KMS-11 (cell line): ENCODE results near the gene SHROOM4.

Experiments used
- H2AFZ ChIP-seq: fragments of 200-600 bp; sonication (generic); 2 replicates; pipeline ENCODE4 v1.6.1; 2016; ENCODE audit warnings: antibody characterized with exemption, mixed run types, low read depth
- H3K27ac ChIP-seq: fragments of 200-600 bp; sonication (generic); 2 replicates; pipeline ENCODE4 v1.6.1; 2016; ENCODE audit warnings: mild to moderate bottlenecking, mixed run types
- H3K27me3 ChIP-seq: fragments of 200-600 bp; sonication (generic); 2 replicates; pipeline ENCODE4 v1.6.1; 2017; ENCODE audit warnings: mild to moderate bottlenecking, low read depth, mixed run types, moderate library complexity; ENCODE audit not compliant: insufficient read depth
- H3K36me3 ChIP-seq: fragments of 200-600 bp; sonication (generic); 2 replicates; pipeline ENCODE4 v1.6.1; 2017; ENCODE audit warnings: mild to moderate bottlenecking, mixed run types; ENCODE audit not compliant: insufficient read depth
- H3K4me1 ChIP-seq: fragments of 200-600 bp; sonication (generic); 2 replicates; pipeline ENCODE4 v1.6.1; 2016; ENCODE audit warnings: mild to moderate bottlenecking, low read depth, mixed run types; ENCODE audit not compliant: poor library complexity, severe bottlenecking
- H3K4me2 ChIP-seq: fragments of 200-600 bp; sonication (generic); 2 replicates; pipeline ENCODE4 v1.7.0; 2016; ENCODE audit warnings: mild to moderate bottlenecking, mixed run types
- H3K4me3 ChIP-seq: fragments of 200-600 bp; sonication (generic); IDR thresholded peaks from 2 replicates; pipeline ENCODE4 v1.6.1; 2017; ENCODE audit warnings: low read depth, low read length, mixed read lengths; ENCODE audit not compliant: insufficient read depth
- H3K79me2 ChIP-seq: fragments of 200-600 bp; sonication (generic); 2 replicates; pipeline ENCODE4 v1.6.1; 2016; ENCODE audit warnings: low read depth, mixed run types; ENCODE audit not compliant: insufficient read depth
- H3K9ac ChIP-seq: fragments of 200-600 bp; sonication (generic); 2 replicates; pipeline ENCODE4 v1.6.1; 2016; ENCODE audit warnings: mild to moderate bottlenecking, mixed run types
- H4K20me1 ChIP-seq: fragments of 200-600 bp; sonication (generic); 2 replicates; pipeline ENCODE4 v1.6.1; 2016; ENCODE audit warnings: mild to moderate bottlenecking, mixed run types; ENCODE audit not compliant: insufficient read depth
- TF ChIP-seq, protein P1 (sequence below): fragments of 200-600 bp; sonication (generic); conservative IDR thresholded peaks from 2 replicates; pipeline ENCODE4 v1.6.1; 2017; ENCODE audit warnings: low read depth, mild to moderate bottlenecking, antibody characterized with exemption, low read length, moderate library complexity, mixed read lengths

SHROOM4 gene

DNA sequence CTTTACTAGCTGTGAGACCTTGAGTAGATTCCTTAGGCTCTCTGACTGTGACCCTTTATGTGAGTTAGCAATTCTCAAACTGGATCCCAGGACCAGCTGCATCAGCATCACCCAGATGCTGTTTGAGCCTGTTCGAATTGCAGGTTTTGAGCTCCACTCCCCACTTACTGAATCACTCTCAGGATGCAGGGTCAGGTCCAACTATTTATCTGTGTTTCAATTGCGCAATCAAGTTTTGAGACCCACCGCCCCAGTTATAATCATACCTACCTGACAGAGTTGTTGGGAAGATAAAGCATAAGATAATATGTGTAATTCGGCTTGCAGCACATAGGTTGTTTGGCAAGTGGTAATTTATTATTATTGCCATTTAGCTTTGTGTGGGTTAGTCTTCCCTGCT is 187.6 kb downstream of the SHROOM4 start:
- H3K27ac ChIP-seq = no peak overlapping the region
- no peaks in the 10 kb centered on the region for H3K79me2 ChIP-seq
- no peak overlapping the region for H3K4me3 ChIP-seq
- H3K4me1 ChIP-seq = no peaks in the 10 kb centered on the region
- H3K27me3 ChIP-seq = no peaks in the 10 kb centered on the region
- H3K9ac ChIP-seq = no peak overlapping the region
- H4K20me1 ChIP-seq = no peaks in the 10 kb centered on the region
- TF ChIP-seq, protein P1, sequence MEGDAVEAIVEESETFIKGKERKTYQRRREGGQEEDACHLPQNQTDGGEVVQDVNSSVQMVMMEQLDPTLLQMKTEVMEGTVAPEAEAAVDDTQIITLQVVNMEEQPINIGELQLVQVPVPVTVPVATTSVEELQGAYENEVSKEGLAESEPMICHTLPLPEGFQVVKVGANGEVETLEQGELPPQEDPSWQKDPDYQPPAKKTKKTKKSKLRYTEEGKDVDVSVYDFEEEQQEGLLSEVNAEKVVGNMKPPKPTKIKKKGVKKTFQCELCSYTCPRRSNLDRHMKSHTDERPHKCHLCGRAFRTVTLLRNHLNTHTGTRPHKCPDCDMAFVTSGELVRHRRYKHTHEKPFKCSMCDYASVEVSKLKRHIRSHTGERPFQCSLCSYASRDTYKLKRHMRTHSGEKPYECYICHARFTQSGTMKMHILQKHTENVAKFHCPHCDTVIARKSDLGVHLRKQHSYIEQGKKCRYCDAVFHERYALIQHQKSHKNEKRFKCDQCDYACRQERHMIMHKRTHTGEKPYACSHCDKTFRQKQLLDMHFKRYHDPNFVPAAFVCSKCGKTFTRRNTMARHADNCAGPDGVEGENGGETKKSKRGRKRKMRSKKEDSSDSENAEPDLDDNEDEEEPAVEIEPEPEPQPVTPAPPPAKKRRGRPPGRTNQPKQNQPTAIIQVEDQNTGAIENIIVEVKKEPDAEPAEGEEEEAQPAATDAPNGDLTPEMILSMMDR = no peak
- H3K4me2 ChIP-seq = no peak overlapping the region
- no peak overlapping the region for H2AFZ ChIP-seq
- H3K36me3 ChIP-seq = no peaks in the 10 kb centered on the region

DNA sequence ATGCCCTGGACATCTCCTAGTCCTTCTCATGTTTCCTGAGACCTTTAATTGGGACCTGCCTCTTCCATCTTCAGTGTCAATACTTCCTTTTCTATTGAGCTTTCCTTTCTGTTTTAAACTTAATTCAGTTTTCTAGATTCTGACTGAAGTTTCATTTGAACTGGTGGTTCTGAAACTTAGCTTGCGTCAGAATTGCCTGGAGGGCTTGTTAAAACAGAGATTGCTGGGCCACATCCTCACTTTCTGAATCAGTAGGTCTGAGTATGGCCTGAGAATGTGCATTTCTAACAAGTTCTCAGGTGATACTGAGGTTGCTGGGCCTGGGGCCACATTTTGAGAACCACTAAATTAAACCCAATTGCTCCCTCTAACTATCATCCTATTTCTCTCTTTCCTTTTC is 191.2 kb downstream of the SHROOM4 start:
- Histone ChIP-seq H3K4me1 (no peaks in the 10 kb centered on the region), H4K20me1 (no peaks in the 10 kb centered on the region), H3K79me2 (no peaks in the 10 kb centered on the region), H3K4me2 (no peak overlapping the region), H3K27ac (no peak overlapping the region), H3K9ac (no peak overlapping the region), H3K27me3 (no peaks in the 10 kb centered on the region), H2AFZ (no peak overlapping the region), H3K36me3 (no peaks in the 10 kb centered on the region), H3K4me3 (no peak overlapping the region)
- TF ChIP-seq, protein P1 = no peak

DNA sequence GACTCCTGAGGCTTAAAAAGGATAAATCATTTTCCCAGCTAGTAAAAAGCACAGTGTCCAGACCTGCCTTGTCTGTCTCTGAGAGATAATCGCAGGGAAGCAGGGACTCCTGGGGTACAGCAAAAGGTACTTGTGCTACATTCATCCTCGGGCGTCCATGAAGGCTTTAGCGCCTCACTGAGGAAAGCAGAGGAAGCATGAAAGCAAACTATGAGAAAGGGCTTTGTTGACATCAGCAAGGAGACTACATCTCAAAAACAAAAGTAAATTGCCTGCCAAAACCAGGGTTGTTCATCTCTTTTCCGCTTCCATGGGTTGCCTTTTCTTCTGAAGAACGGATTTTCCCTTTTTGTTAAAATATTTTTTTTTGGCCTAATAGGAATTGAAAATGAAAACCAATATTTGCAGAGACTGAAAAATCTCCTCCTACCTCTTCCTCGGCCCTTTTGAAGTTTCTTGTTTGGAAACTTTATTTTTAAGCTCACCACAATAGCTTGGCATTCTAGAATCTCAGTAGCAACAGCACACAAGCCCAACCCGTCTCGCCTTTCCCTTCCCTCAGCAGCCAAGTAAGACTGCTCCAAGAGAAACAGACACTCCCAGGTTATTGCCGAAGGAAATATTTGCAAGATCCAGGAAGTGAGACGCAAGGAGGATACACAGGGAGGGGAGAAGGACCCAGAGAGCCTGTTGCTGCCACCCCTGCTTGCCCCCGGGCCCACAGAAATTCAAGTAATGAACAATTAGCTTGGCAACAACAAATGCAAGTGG is 195.0 kb downstream of the SHROOM4 start:
- Histone ChIP-seq H3K79me2 (no peaks in the 10 kb centered on the region), H4K20me1 (no peaks in the 10 kb centered on the region), H2AFZ (no peak overlapping the region), H3K27me3 (no peaks in the 10 kb centered on the region), H3K27ac (no peak overlapping the region), H3K4me1 (no peaks in the 10 kb centered on the region), H3K9ac (no peak overlapping the region), H3K4me3 (no peak overlapping the region), H3K36me3 (no peaks in the 10 kb centered on the region), H3K4me2 (no peak overlapping the region)
- TF ChIP-seq, protein P1 = no peak

DNA sequence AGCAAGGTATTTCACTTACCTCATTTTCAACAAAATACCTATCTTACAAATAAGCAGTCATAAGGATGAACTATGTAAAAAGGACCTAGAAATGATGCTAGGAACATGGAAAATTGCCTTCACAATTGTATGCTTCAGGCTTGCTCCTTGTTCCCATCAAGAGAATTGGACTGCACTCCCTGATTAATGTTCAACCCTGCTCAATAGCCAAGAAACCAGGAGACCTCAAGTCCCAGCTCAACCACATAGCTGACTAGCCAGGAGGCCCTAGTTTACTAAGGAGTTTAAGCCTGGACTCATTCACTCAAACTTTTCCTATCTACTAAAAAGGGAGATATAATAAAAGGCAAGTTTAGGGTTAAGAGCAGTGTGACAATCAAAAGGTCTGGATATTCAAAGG is 196.8 kb downstream of the SHROOM4 start:
- TF ChIP-seq, protein P1 = no peak
- Histone ChIP-seq H3K79me2 (no peaks in the 10 kb centered on the region), H3K4me2 (no peak overlapping the region), H3K36me3 (no peaks in the 10 kb centered on the region), H3K9ac (no peak overlapping the region), H4K20me1 (no peaks in the 10 kb centered on the region), H3K27me3 (no peaks in the 10 kb centered on the region), H2AFZ (no peak overlapping the region), H3K4me1 (no peaks in the 10 kb centered on the region), H3K27ac (no peak overlapping the region), H3K4me3 (no peak overlapping the region)
